Urinary bladder (tissue), 4 donors: Measurements from ENCODE around the gene CPLX1. TPM values are rescaled to one million over a fixed set of nuclear protein-coding genes. Genes with fewer than 3 reads are reported as not detected.

Experiments used
- DNase-seq: peaks from one replicate; pipeline ENCODE4 v3.0.0-alpha.2; 2015; ENCODE audit errors: extremely low spot score
- H3K27ac ChIP-seq: one replicate; pipeline ENCODE4 v1.5.1; 2013; ENCODE audit warnings: low read depth, mild to moderate bottlenecking, moderate library complexity
- H3K36me3 ChIP-seq: one replicate; pipeline ENCODE4 v1.6.1; 2013; ENCODE audit warnings: mild to moderate bottlenecking, moderate library complexity; ENCODE audit not compliant: insufficient read depth
- H3K4me1 ChIP-seq: one replicate; pipeline ENCODE4 v1.6.1; 2013; ENCODE audit warnings: mild to moderate bottlenecking, moderate library complexity; ENCODE audit not compliant: insufficient read depth
- H3K4me3 ChIP-seq: one replicate; pipeline ENCODE4 v1.5.1; 2013; ENCODE audit warnings: low read depth, low read length
- WGBS: extraction: QIAGEN DNeasy Blood & Tissue Kit; methylation state at CpG from one replicate; pipeline ENCODE4 v1.1.7; 2013; 5-methylcytosine and 5-hydroxymethylcytosine counted together
- polyA plus RNA-seq: library from polyadenylated mRNA; stranded (reverse); fragments of 200-250 nt; gene quantifications from one replicate; pipeline ENCODE4 v1.2.3, GENCODE V29; 2013
- total RNA-seq: library from RNA; depleted of rRNA; stranded (reverse); fragments of >200 nt; gene quantifications from one replicate; pipeline ENCODE4 v1.2.3, GENCODE V29; 2014
- donor health status: healthy with polysubstance abuse.
- donor health status: healthy.

Gene CPLX1
- total RNA-seq, result 0.48 TPM
- 3.6 TPM for polyA plus RNA-seq

- H3K27ac ChIP-seq, result no peak within 1 kb of the TSS
- WGBS, result under 1% methylated on average over 40 of the region's 61 CpGs
- H3K4me3 ChIP-seq, result peak within 1 kb of the TSS; percentile 52
These were observed at the start of gene CPLX1 for GRCh38 chr4:825971-826330. TSS of gene CPLX1 (minus strand) at chr4:826129. CDS start at chr4:824522, 1,607 bp downstream.

GRCh38 chr4:874971-875817, 49.3 kb upstream of the CPLX1 start:
- Histone ChIP-seq H3K36me3 (peaks cover 2% of the 10 kb centered on the region), H3K4me3 (no peak overlapping the region), H3K27ac (no peak overlapping the region), H3K4me1 (no peaks in the 10 kb centered on the region)
- WGBS, result 89% methylated on average over 17 of the region's 17 CpGs
- no peak for DNase-seq

More at GRCh38 chr4:825971-826330, at the start of gene CPLX1:
- no peak for DNase-seq
- Histone ChIP-seq H3K4me1 (peaks cover 3% of the 10 kb centered on the region), H3K36me3 (no peaks in the 10 kb centered on the region)

- 88% methylated on average over 9 of the region's 9 CpGs for WGBS
- DNase-seq, result no peak
- H3K4me1 ChIP-seq, result no peaks in the 10 kb centered on the region
- H3K27ac ChIP-seq, result no peak overlapping the region
- H3K4me3 ChIP-seq, result no peak overlapping the region
- H3K36me3 ChIP-seq, result peaks cover 2% of the 10 kb centered on the region
These were observed 48.1 kb upstream of the CPLX1 start for GRCh38 chr4:874056-874455.

- Histone ChIP-seq H3K36me3 (peaks cover 2% of the 10 kb centered on the region), H3K4me1 (no peaks in the 10 kb centered on the region), H3K27ac (no peak overlapping the region), H3K4me3 (no peak overlapping the region)
- 89% methylated on average over 43 of the region's 43 CpGs for WGBS
- no peak for DNase-seq
These were observed 46.5 kb upstream of the CPLX1 start for GRCh38 chr4:872241-872981.

- 76% methylated on average over 9 of the region's 9 CpGs for WGBS
- Histone ChIP-seq H3K4me3 (no peak overlapping the region), H3K36me3 (no peaks in the 10 kb centered on the region), H3K4me1 (no peaks in the 10 kb centered on the region), H3K27ac (no peak overlapping the region)
- no peak for DNase-seq
These were observed 45.6 kb upstream of the CPLX1 start for GRCh38 chr4:871484-871883.

- no peaks in the 10 kb centered on the region for H3K4me1 ChIP-seq
- no peak overlapping the region for H3K27ac ChIP-seq
- H3K36me3 ChIP-seq, result no peaks in the 10 kb centered on the region
- DNase-seq, result no peak
- 88% methylated on average over 20 of the region's 20 CpGs for WGBS
- no peak overlapping the region for H3K4me3 ChIP-seq
These were observed 45.0 kb upstream of the CPLX1 start for GRCh38 chr4:870951-871350.

- no peak for DNase-seq
- H3K4me1 ChIP-seq, result no peaks in the 10 kb centered on the region
- peaks cover 2% of the 10 kb centered on the region for H3K36me3 ChIP-seq
- H3K27ac ChIP-seq, result no peak overlapping the region
- WGBS, result 98% methylated on average over 15 of the region's 15 CpGs
- no peak overlapping the region for H3K4me3 ChIP-seq
These were observed 43.8 kb upstream of the CPLX1 start for GRCh38 chr4:869776-870175.

- Histone ChIP-seq H3K4me3 (no peak overlapping the region), H3K4me1 (no peaks in the 10 kb centered on the region), H3K27ac (no peak overlapping the region), H3K36me3 (peaks cover 3% of the 10 kb centered on the region)
- no peak for DNase-seq
- 96% methylated on average over 21 of the region's 21 CpGs for WGBS
These were observed 42.5 kb upstream of the CPLX1 start for GRCh38 chr4:868421-868820.

- WGBS, result 88% methylated on average over 26 of the region's 26 CpGs
- Histone ChIP-seq H3K27ac (no peak overlapping the region), H3K4me1 (no peaks in the 10 kb centered on the region), H3K4me3 (no peak overlapping the region), H3K36me3 (peaks cover 3% of the 10 kb centered on the region)
- no peak for DNase-seq
These were observed 41.8 kb upstream of the CPLX1 start for GRCh38 chr4:867526-868250.

GRCh38 chr4:866761-867390, 40.9 kb upstream of the CPLX1 start:
- no peaks in the 10 kb centered on the region for H3K4me1 ChIP-seq
- no peak overlapping the region for H3K27ac ChIP-seq
- H3K36me3 ChIP-seq, result peaks cover 3% of the 10 kb centered on the region
- DNase-seq, result no peak
- WGBS, result 88% methylated on average over 28 of the region's 28 CpGs
- H3K4me3 ChIP-seq, result no peak overlapping the region

GRCh38 chr4:866068-866760, 40.3 kb upstream of the CPLX1 start:
- Histone ChIP-seq H3K4me3 (no peak overlapping the region), H3K27ac (no peak overlapping the region), H3K36me3 (peaks cover 3% of the 10 kb centered on the region), H3K4me1 (no peaks in the 10 kb centered on the region)
- WGBS, result 92% methylated on average over 24 of the region's 24 CpGs
- no peak for DNase-seq

GRCh38 chr4:865572-865971, 39.6 kb upstream of the CPLX1 start:
- peaks cover 3% of the 10 kb centered on the region for H3K36me3 ChIP-seq
- no peak overlapping the region for H3K4me3 ChIP-seq
- no peak for DNase-seq
- 89% methylated on average over 18 of the region's 18 CpGs for WGBS
- no peaks in the 10 kb centered on the region for H3K4me1 ChIP-seq
- no peak overlapping the region for H3K27ac ChIP-seq

- Histone ChIP-seq H3K4me1 (no peaks in the 10 kb centered on the region), H3K27ac (no peak overlapping the region), H3K4me3 (no peak overlapping the region), H3K36me3 (peaks cover 3% of the 10 kb centered on the region)
- DNase-seq, result no peak
- 96% methylated on average over 11 of the region's 11 CpGs for WGBS
These were observed 39.2 kb upstream of the CPLX1 start for GRCh38 chr4:865121-865465.
